Skeletal muscle satellite cell (primary cell): ENCODE measurements around the gene ZDHHC12.

Source experiments
- H3K27me3 ChIP-seq: 2 replicates; pipeline ENCODE4 v1.7.0; 2013; ENCODE audit warnings: low read length; ENCODE audit not compliant: control insufficient read depth, insufficient read depth
- H3K36me3 ChIP-seq: 2 replicates; pipeline ENCODE4 v1.7.0; 2013; ENCODE audit warnings: mild to moderate bottlenecking, control low read depth, low read length; ENCODE audit not compliant: insufficient read depth
- H3K4me1 ChIP-seq: 2 replicates; pipeline ENCODE4 v1.7.0; 2013; ENCODE audit warnings: low read length; ENCODE audit not compliant: control insufficient read depth, insufficient read depth
- H3K4me2 ChIP-seq: 2 replicates; pipeline ENCODE4 v1.7.0; 2013; ENCODE audit warnings: mild to moderate bottlenecking, low read length
- H3K4me3 ChIP-seq: 2 replicates; pipeline ENCODE4 v1.7.0; 2013; ENCODE audit warnings: low read length
- H3K9ac ChIP-seq: 2 replicates; pipeline ENCODE4 v1.7.0; 2013; ENCODE audit warnings: mild to moderate bottlenecking, low read depth, low read length, moderate library complexity
- H3K9me3 ChIP-seq: replicated peaks from 2 replicates; pipeline ENCODE4 v1.7.0; 2013; ENCODE audit warnings: mild to moderate bottlenecking, control low read depth, low read length

ZDHHC12 gene

DNA sequence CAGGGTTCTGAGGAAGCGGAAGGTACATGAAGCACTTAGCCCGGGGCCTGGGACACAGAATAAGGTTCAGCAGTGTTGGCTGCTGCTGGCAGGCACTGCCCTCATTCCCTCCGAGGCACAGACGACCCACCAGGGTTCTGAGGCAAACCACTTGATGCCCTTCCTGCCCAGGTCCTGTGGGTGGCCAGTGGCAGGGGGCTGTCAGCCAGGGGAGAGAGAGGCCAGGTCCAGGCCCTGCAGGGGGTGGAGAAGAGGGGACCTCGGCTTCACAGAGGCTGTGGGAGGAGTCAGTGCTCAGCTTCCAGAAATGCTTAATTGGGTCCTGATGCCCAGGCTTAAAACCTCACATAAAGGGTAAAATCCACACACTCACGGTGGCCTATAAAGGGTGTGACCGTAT lies 4.4 kb upstream of the ZDHHC12 start:
- Histone ChIP-seq H3K4me2 (no peak overlapping the region), H3K9ac (no peak overlapping the region), H3K27me3 (no peaks in the 10 kb centered on the region), H3K36me3 (peaks cover 8% of the 10 kb centered on the region), H3K4me1 (peaks cover 13% of the 10 kb centered on the region), H3K4me3 (no peak overlapping the region), H3K9me3 (no peaks in the 10 kb centered on the region)

DNA sequence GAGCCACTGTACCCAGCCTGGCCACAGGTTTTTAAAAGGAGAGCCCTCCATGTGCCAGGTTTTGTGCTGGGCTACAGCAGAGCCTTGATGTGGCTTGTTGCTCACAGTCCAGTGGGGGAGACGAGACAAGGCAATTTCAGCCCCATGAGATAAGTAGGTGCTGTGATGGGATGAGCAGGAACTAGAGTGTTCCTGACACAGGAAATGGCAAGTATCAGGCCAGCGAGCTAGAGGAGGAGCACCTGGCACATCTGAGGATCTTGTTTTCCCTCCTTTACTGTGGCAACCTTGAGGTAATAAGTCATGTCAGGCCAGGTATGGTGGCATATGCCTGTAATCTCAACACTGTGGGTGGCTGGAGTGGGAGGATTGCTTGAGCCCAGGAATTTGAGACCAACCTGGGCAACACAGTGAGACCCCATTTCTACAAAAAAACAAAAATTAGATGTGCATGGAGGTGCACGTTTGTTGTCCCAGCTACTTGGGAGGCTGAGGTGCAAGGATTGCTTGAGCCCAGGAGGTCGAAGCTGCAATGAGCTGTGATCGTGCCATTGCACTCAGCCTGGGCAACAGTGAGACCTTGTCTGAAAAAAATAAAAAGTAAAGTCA lies 3.8 kb upstream of the ZDHHC12 start:
- Histone ChIP-seq H3K4me2 (no peak overlapping the region), H3K4me3 (no peak overlapping the region), H3K4me1 (peaks cover 15% of the 10 kb centered on the region), H3K27me3 (no peaks in the 10 kb centered on the region), H3K9me3 (no peaks in the 10 kb centered on the region), H3K36me3 (peaks cover 5% of the 10 kb centered on the region), H3K9ac (no peak overlapping the region)

- Histone ChIP-seq H3K4me3 (peak overlapping the region; percentile 90), H3K9ac (no peak overlapping the region), H3K36me3 (peaks cover 4% of the 10 kb centered on the region), H3K4me1 (peaks cover 15% of the 10 kb centered on the region), H3K4me2 (peak overlapping the region; percentile 98), H3K27me3 (no peaks in the 10 kb centered on the region), H3K9me3 (no peaks in the 10 kb centered on the region)
Observed at GRCh38 chr9:128724744-128725211, 851 bp upstream of the ZDHHC12 start.

DNA sequence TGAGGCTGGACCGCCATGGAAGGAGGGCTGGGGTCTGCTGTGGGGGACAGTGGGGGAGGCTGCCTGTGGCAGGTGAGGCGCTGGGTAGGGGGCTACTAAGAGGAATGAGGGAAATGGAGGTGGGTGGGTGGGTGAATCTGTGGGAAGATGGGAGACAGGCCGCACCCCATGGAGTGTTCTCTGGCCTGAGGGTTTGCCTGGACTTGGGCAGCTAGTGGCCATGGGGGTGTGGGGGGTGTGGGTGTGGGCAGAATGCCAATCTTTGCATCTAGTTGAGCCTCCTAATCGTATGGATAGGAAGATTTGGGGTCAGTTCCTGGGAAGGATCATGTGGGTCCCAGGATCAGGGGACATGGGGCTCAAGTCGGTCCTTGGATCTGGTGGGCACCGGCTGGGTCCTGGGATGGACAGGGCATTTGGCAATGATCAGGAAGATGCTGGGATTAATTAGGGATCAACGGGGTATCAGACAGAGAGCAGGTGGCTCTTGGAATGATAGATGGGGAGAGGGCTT lies 518 bp downstream of the ZDHHC12 start:
- Histone ChIP-seq H3K4me3 (peak overlapping the region; percentile 90), H3K36me3 (peaks cover 4% of the 10 kb centered on the region)

GRCh38 chr9:128722380-128723351 lies 1.3 kb downstream of the ZDHHC12 start:
- Histone ChIP-seq H3K4me3 (peak overlapping the region; percentile 90), H3K4me1 (peaks cover 18% of the 10 kb centered on the region), H3K4me2 (peak overlapping the region; percentile 98), H3K36me3 (peaks cover 4% of the 10 kb centered on the region), H3K9me3 (no peaks in the 10 kb centered on the region), H3K27me3 (no peaks in the 10 kb centered on the region), H3K9ac (no peak overlapping the region)

More for the DNA sequence above, 518 bp downstream of the ZDHHC12 start:
- Histone ChIP-seq H3K4me1 (peaks cover 18% of the 10 kb centered on the region), H3K9ac (peak overlapping the region; percentile 77), H3K9me3 (no peaks in the 10 kb centered on the region), H3K4me2 (peak overlapping the region; percentile 98), H3K27me3 (no peaks in the 10 kb centered on the region)

DNA sequence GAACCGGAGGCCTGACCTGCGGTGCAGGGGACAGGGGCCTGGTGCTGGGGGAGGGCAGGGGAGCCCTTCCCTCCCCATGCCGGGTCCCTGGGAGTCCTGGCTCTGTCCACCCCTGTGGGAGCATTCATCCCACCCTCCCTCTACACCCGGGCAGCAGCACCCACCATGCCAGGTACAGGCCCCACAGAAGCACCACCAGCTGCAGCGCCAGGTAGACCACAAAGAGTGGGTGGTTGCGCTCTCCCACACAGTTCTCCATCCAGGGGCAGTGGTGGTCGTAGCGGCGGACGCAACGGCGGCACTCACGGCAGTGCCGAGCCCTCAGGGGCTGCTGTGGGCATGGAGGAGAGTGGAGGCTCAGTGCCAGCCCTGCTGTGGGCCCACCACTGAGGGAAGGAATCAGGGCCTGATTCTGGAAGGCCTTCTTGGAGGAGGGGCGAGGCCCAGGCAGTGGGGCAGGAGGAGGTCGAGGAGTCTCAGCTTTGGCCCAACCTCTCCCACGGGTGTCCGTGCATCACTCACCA lies 2.4 kb downstream of the ZDHHC12 start:
- Histone ChIP-seq H3K36me3 (peaks cover 4% of the 10 kb centered on the region), H3K4me2 (no peak overlapping the region), H3K4me3 (no peak overlapping the region), H3K9ac (no peak overlapping the region), H3K27me3 (no peaks in the 10 kb centered on the region), H3K9me3 (no peaks in the 10 kb centered on the region), H3K4me1 (peaks cover 18% of the 10 kb centered on the region)

- H3K9ac ChIP-seq = no peak overlapping the region
- no peaks in the 10 kb centered on the region for H3K27me3 ChIP-seq
- H3K4me3 ChIP-seq = no peak overlapping the region
- H3K4me1 ChIP-seq = peaks cover 18% of the 10 kb centered on the region
- no peaks in the 10 kb centered on the region for H3K9me3 ChIP-seq
- no peak overlapping the region for H3K4me2 ChIP-seq
- H3K36me3 ChIP-seq = peaks cover 4% of the 10 kb centered on the region
Observed at GRCh38 chr9:128720841-128721486, 3.0 kb downstream of the ZDHHC12 start.

GRCh38 chr9:128719919-128720605 lies 3.9 kb downstream of the ZDHHC12 start:
- Histone ChIP-seq H3K27me3 (no peaks in the 10 kb centered on the region), H3K4me1 (peaks cover 18% of the 10 kb centered on the region), H3K9me3 (no peaks in the 10 kb centered on the region), H3K4me3 (no peak overlapping the region), H3K9ac (no peak overlapping the region), H3K4me2 (no peak overlapping the region), H3K36me3 (peaks cover 4% of the 10 kb centered on the region)

- Histone ChIP-seq H3K4me1 (peaks cover 7% of the 10 kb centered on the region), H3K9me3 (no peaks in the 10 kb centered on the region), H3K9ac (no peak overlapping the region), H3K4me2 (no peak overlapping the region), H3K4me3 (no peak overlapping the region), H3K36me3 (peaks cover 4% of the 10 kb centered on the region), H3K27me3 (no peaks in the 10 kb centered on the region)
Observed at GRCh38 chr9:128718475-128718874, 5.5 kb downstream of the ZDHHC12 start.

DNA sequence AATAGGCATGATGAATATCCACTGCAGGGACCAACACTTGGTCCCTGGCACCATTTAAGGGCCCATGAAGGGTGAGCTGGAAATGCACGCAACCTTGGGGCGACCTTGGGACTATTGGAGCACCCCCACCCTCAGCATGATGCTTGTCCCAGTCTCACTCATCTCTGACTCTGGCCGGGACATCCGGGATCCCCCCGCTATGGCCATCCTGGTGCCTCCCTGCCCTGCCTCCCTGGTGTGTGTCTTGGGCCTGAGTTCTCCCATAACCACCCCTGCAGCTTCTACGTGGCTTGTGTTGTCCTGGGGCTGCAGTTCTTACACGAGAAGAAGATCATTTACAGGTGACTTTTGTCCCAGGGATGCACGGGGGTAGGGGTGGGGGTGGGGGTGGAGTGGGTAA lies 5.9 kb downstream of the ZDHHC12 start:
- H3K36me3 ChIP-seq = peaks cover 4% of the 10 kb centered on the region

More for the DNA sequence above, 5.9 kb downstream of the ZDHHC12 start:
- Histone ChIP-seq H3K9me3 (no peaks in the 10 kb centered on the region), H3K4me3 (no peak overlapping the region), H3K27me3 (no peaks in the 10 kb centered on the region), H3K4me1 (peaks cover 3% of the 10 kb centered on the region), H3K9ac (no peak overlapping the region), H3K4me2 (no peak overlapping the region)
